Mesendoderm (in vitro differentiated cells): ENCODE results near the gene SAMM50.

ENCODE experiments used
- DNase-seq: peaks from one replicate; pipeline ENCODE4 v3.0.0; 2013
- H2AK5ac ChIP-seq: 2 replicates; pipeline ENCODE4 v1.6.1; 2013; ENCODE audit warnings: low read length, inconsistent platforms
- H2BK120ac ChIP-seq: 2 replicates; pipeline ENCODE4 v1.6.1; 2013; ENCODE audit warnings: low read depth, mild to moderate bottlenecking, low read length, moderate library complexity, mixed read lengths
- H2BK15ac ChIP-seq: replicated peaks from 2 replicates; pipeline ENCODE4 v1.6.1; 2013; ENCODE audit warnings: low read depth, mild to moderate bottlenecking, moderate library complexity
- H2BK5ac ChIP-seq: 2 replicates; pipeline ENCODE4 v1.6.1; 2013; ENCODE audit warnings: low read length, inconsistent platforms
- H3K18ac ChIP-seq: 2 replicates; pipeline ENCODE4 v1.6.1; 2013; ENCODE audit warnings: mild to moderate bottlenecking, low read length, mixed read lengths
- H3K23ac ChIP-seq: one replicate; pipeline ENCODE4 v1.6.1; 2013; ENCODE audit warnings: low read length
- H3K27ac ChIP-seq: 2 replicates; pipeline ENCODE4 v1.5.1; 2013; ENCODE audit warnings: low read depth, mild to moderate bottlenecking, inconsistent platforms, low read length, moderate library complexity
- H3K27me3 ChIP-seq: 2 replicates; pipeline ENCODE4 v1.6.1; 2013; ENCODE audit warnings: low read length, control low read depth, mild to moderate bottlenecking, inconsistent platforms; ENCODE audit not compliant: insufficient read depth, poor library complexity
- H3K36me3 ChIP-seq: 2 replicates; pipeline ENCODE4 v1.6.1; 2013; ENCODE audit warnings: low read length, inconsistent platforms; ENCODE audit not compliant: control insufficient read depth, insufficient read depth
- H3K4ac ChIP-seq: one replicate; pipeline ENCODE4 v1.6.1; 2013; ENCODE audit warnings: low read depth, mild to moderate bottlenecking, low read length, moderate library complexity
- H3K4me1 ChIP-seq: 2 replicates; pipeline ENCODE4 v1.6.1; 2013; ENCODE audit warnings: low read depth, low read length, inconsistent platforms; ENCODE audit not compliant: control insufficient read depth
- H3K4me2 ChIP-seq: 2 replicates; pipeline ENCODE4 v1.6.1; 2013; ENCODE audit warnings: low read length
- H3K4me3 ChIP-seq: 2 replicates; pipeline ENCODE4 v1.5.1; 2013; ENCODE audit warnings: mild to moderate bottlenecking, low read length
- H3K56ac ChIP-seq: one replicate; pipeline ENCODE4 v1.6.1; 2013; ENCODE audit warnings: low read length
- H3K79me1 ChIP-seq: 2 replicates; pipeline ENCODE4 v1.6.1; 2013; ENCODE audit warnings: low read length, inconsistent platforms
- H3K79me2 ChIP-seq: 2 replicates; pipeline ENCODE4 v1.6.1; 2013; ENCODE audit warnings: mild to moderate bottlenecking, low read length; ENCODE audit not compliant: control insufficient read depth, insufficient read depth
- H3K9ac ChIP-seq: 2 replicates; pipeline ENCODE4 v1.6.1; 2013; ENCODE audit warnings: low read length, inconsistent platforms
- H4K5ac ChIP-seq: one replicate; pipeline ENCODE4 v1.6.1; 2013; ENCODE audit warnings: low read length
- H4K8ac ChIP-seq: one replicate; pipeline ENCODE4 v1.6.1; 2013; ENCODE audit warnings: low read depth, mild to moderate bottlenecking, control low read depth, low read length, moderate library complexity
- WGBS: extraction: QIAGEN DNeasy Blood & Tissue Kit; methylation state at CpG from one replicate; pipeline ENCODE4 v1.1.7; 2013; ENCODE audit warnings: low lambda C conversion rate, missing lambda C conversion rate; ENCODE audit not compliant: insufficient coverage; ENCODE audit errors: extremely low coverage; 5-methylcytosine and 5-hydroxymethylcytosine counted together

SAMM50 gene

GRCh38 chr22:44033287-44033686 lies 78.0 kb downstream of the SAMM50 start:
- no peak overlapping the region for H2BK120ac ChIP-seq
- no CpG with 5 or more reads among the region's 7 CpGs for WGBS
- H3K4me1 ChIP-seq: no peaks in the 10 kb centered on the region
- DNase-seq: no peak
- H3K9ac ChIP-seq: no peak overlapping the region
- no peaks in the 10 kb centered on the region for H3K27me3 ChIP-seq
- H4K5ac ChIP-seq: no peak overlapping the region
- H3K4me3 ChIP-seq: no peak overlapping the region
- H4K8ac ChIP-seq: no peak overlapping the region
- no peak overlapping the region for H3K18ac ChIP-seq
- H3K23ac ChIP-seq: no peak overlapping the region
- no peak overlapping the region for H2AK5ac ChIP-seq
- no peak overlapping the region for H3K4me2 ChIP-seq
- no peak overlapping the region for H3K27ac ChIP-seq
- no peak overlapping the region for H2BK15ac ChIP-seq
- no peaks in the 10 kb centered on the region for H3K36me3 ChIP-seq
- no peak overlapping the region for H3K4ac ChIP-seq
- no peaks in the 10 kb centered on the region for H3K79me1 ChIP-seq
- H3K56ac ChIP-seq: no peak overlapping the region
- H2BK5ac ChIP-seq: no peak overlapping the region
- H3K79me2 ChIP-seq: no peaks in the 10 kb centered on the region

- no peaks in the 10 kb centered on the region for H3K4me1 ChIP-seq
- no peak overlapping the region for H4K5ac ChIP-seq
- H3K36me3 ChIP-seq: no peaks in the 10 kb centered on the region
- peak; percentile 25 for DNase-seq
- H3K79me2 ChIP-seq: no peaks in the 10 kb centered on the region
- H3K4me2 ChIP-seq: no peak overlapping the region
- no peak overlapping the region for H3K4me3 ChIP-seq
- H3K23ac ChIP-seq: no peak overlapping the region
- H3K18ac ChIP-seq: no peak overlapping the region
- no peak overlapping the region for H2BK120ac ChIP-seq
- H2BK15ac ChIP-seq: no peak overlapping the region
- no peak overlapping the region for H2AK5ac ChIP-seq
- H3K9ac ChIP-seq: no peak overlapping the region
- H4K8ac ChIP-seq: no peak overlapping the region
- no peak overlapping the region for H3K27ac ChIP-seq
- no peaks in the 10 kb centered on the region for H3K79me1 ChIP-seq
- WGBS: no CpG with 5 or more reads among the region's 8 CpGs
- H3K4ac ChIP-seq: no peak overlapping the region
- no peak overlapping the region for H2BK5ac ChIP-seq
- H3K27me3 ChIP-seq: no peaks in the 10 kb centered on the region
- no peak overlapping the region for H3K56ac ChIP-seq
Observed at GRCh38 chr22:44033694-44034093, 78.5 kb downstream of the SAMM50 start.

- Histone ChIP-seq H2BK120ac (no peak overlapping the region), H3K27ac (no peak overlapping the region), H4K8ac (no peak overlapping the region), H3K18ac (no peak overlapping the region), H2AK5ac (no peak overlapping the region), H2BK5ac (no peak overlapping the region), H4K5ac (no peak overlapping the region), H3K27me3 (no peaks in the 10 kb centered on the region), H3K23ac (no peak overlapping the region), H3K56ac (no peak overlapping the region), H3K4me3 (no peak overlapping the region), H3K4ac (no peak overlapping the region), H2BK15ac (no peak overlapping the region), H3K4me1 (no peaks in the 10 kb centered on the region), H3K9ac (no peak overlapping the region), H3K36me3 (no peaks in the 10 kb centered on the region), H3K79me1 (no peaks in the 10 kb centered on the region), H3K79me2 (no peaks in the 10 kb centered on the region), H3K4me2 (no peak overlapping the region)
- no CpG with 5 or more reads among the region's 9 CpGs for WGBS
- peak; percentile 65 for DNase-seq
Observed at GRCh38 chr22:44037519-44038375, 82.5 kb downstream of the SAMM50 start.

- Histone ChIP-seq H3K27ac (no peak overlapping the region), H3K18ac (no peak overlapping the region), H3K56ac (no peak overlapping the region), H3K9ac (no peak overlapping the region), H3K79me1 (no peaks in the 10 kb centered on the region), H4K5ac (no peak overlapping the region), H2BK5ac (no peak overlapping the region), H3K4ac (no peak overlapping the region), H3K4me2 (no peak overlapping the region), H3K4me3 (no peak overlapping the region), H3K79me2 (no peaks in the 10 kb centered on the region), H2AK5ac (no peak overlapping the region), H2BK120ac (no peak overlapping the region), H4K8ac (no peak overlapping the region), H2BK15ac (no peak overlapping the region), H3K4me1 (no peaks in the 10 kb centered on the region), H3K36me3 (no peaks in the 10 kb centered on the region), H3K23ac (no peak overlapping the region), H3K27me3 (no peaks in the 10 kb centered on the region)
- no CpG with 5 or more reads among the region's 8 CpGs for WGBS
- DNase-seq: no peak
Observed at GRCh38 chr22:44039566-44040171, 84.4 kb downstream of the SAMM50 start.

GRCh38 chr22:44042249-44043218 lies 87.3 kb downstream of the SAMM50 start:
- WGBS: 100% methylated on average over 1 of the region's 20 CpGs

More at GRCh38 chr22:44042249-44043218, 87.3 kb downstream of the SAMM50 start:
- no peak overlapping the region for H3K4ac ChIP-seq
- no peak overlapping the region for H2BK15ac ChIP-seq
- H3K9ac ChIP-seq: no peak overlapping the region
- no peak overlapping the region for H3K4me3 ChIP-seq
- H3K79me2 ChIP-seq: no peaks in the 10 kb centered on the region
- no peak overlapping the region for H3K23ac ChIP-seq
- no peak overlapping the region for H2BK120ac ChIP-seq
- H3K56ac ChIP-seq: no peak overlapping the region
- no peaks in the 10 kb centered on the region for H3K79me1 ChIP-seq
- no peak overlapping the region for H3K18ac ChIP-seq
- H3K4me1 ChIP-seq: peaks cover 4% of the 10 kb centered on the region
- H4K5ac ChIP-seq: no peak overlapping the region
- no peak overlapping the region for H2BK5ac ChIP-seq
- H3K27ac ChIP-seq: no peak overlapping the region
- no peak overlapping the region for H3K4me2 ChIP-seq
- H3K36me3 ChIP-seq: no peaks in the 10 kb centered on the region
- no peak overlapping the region for H2AK5ac ChIP-seq
- no peaks in the 10 kb centered on the region for H3K27me3 ChIP-seq
- DNase-seq: no peak
- no peak overlapping the region for H4K8ac ChIP-seq
